Stimulated activated CD8-positive, alpha-beta memory T cell treated with anti-CD3 and anti-CD28 coated beads, Interleukin-2, amount 100 ng/mL, for 48 hours (primary cell): Measurements from ENCODE around the gene PLOD3.

Experiments
- DNase-seq, 2 donors: peaks; one replicate each; pipeline ENCODE4 v3.0.0-alpha.2; 2020; ENCODE audit warnings: low read depth in 2 of 2

PLOD3 gene

DNA sequence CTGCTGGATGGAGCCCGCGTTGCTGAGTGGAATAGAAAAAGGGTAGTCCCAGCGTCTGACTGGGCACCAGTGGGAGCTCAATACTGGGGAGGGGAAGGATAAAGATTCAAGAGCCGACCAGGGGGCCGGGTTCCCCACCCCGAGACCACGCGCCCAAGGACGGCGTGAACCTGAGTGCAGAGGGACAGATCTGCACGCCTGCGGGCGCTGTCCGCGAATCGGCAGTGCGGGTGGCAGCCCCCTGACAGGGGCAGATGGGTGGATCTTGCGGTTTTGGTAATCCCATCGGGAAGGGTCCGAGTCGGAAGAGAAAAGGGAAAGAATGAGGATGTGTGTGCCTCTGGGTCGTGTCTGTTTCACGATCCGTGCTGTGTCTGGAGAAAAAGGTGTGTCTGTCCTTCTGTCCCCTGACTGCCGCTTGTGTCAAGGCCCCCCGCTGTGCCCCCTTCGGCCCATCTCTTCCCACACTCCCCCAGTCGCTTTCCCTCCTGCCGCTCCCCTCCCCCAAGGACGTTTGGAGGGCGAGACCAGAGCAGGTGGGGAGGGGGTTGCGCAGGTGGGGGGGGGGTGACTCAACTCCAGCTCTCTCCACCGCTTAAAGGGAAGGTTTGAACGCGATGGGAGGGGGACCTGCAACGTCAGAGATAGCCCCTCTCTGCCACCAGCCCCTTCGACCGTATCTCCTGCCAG is 51.3 kb downstream of the PLOD3 start:
- no peak for DNase-seq

- peak; percentile 91 for DNase-seq
Measured at GRCh38 chr7:101165075-101165957, 52.1 kb downstream of the PLOD3 start, which contains the start of gene VGF. TSS of gene VGF (minus strand) at chr7:101165569. CDS start at chr7:101164843, 726 bp downstream.

- DNase-seq: no peak
Measured at GRCh38 chr7:101164071-101164840, 53.1 kb downstream of the PLOD3 start.

- no peak for DNase-seq
Measured at GRCh38 chr7:101163279-101164070, 53.9 kb downstream of the PLOD3 start.

- DNase-seq: no peak
Measured at GRCh38 chr7:101162551-101163278, 54.7 kb downstream of the PLOD3 start.

DNA sequence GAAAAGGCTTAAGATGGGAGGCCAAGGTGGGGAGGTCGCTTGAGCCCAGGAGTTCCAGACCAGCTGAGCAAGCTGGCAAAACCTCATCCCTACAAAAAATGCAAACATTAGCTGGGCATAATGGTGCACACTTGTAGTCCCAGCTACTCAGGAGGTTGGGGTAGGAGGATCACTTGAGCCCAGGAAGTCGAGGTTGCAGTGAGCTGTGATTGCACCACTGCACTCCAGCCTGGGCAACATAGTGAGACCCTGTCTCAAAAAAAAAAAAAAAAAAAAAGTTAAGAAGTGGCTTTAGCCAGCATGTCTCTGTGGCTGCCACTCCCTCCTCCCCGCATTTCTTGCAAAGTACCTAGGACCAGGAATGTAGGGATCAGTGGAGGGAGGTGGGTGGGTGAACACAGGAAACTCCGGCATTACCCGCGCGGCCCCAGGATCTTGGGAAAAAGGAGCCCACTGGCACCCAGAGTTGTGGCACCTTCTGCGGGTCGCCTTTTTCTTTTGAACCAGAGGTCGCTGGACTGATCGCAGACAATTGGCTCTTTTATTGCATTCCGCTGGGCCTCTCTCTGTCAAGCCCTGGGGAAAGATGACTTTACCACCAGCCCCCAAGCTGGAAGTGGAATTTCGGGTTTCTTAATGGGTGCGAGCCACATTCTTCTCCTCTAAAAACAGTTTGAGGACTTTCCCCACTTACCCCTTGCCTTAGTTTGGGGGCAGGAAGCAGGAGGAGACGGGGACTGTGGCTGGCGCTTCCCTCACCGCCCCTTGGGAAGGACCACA is 55.5 kb downstream of the PLOD3 start:
- DNase-seq: no peak

- no peak for DNase-seq
Measured at GRCh38 chr7:101160910-101161309, 56.5 kb downstream of the PLOD3 start.

- DNase-seq: no peak
Measured at GRCh38 chr7:101159696-101160674, 57.4 kb downstream of the PLOD3 start.

DNA sequence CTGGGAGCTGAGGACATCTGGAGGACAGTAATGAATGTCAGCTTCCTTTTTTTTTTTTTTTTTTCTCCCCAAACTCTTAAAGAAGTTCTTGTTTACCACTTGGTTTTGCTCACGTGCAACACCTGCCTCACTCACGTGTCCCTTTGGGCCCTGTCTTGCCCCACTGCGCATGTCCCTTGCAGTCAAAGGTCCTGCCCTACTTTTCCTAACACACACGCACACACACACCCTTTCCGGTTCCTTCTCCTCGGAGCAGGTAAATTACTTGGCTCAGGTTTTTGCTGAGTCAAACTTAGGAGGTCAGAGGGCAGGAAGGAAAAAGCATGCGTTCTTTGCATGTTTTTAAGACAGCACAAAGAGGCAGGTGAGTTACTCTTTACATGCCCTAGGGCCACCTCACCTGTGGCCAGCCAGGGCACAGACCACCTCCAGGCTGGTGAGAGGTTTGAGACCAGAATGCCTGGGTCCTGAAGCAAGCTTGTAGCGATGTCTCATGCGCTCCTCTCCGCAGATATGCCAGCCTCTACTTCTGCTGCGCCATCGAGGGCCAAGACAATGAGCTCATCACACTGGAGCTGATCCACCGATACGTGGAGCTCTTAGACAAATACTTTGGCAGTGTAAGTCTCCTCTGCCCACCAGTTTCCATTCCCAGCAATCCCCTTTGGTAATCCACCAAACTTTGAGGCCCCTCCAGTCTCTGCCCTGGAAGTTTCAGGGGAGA is 60.4 kb downstream of the PLOD3 start:
- DNase-seq: no peak

GRCh38 chr7:101156277-101156676 is 61.1 kb downstream of the PLOD3 start:
- DNase-seq: no peak
